Lower lobe of right lung (tissue), 2 donors: ENCODE measurements around the gene SIGLEC7. TPM values are rescaled to one million over a fixed set of nuclear protein-coding genes. Genes with fewer than 3 reads are reported as not detected.

ENCODE experiments used
- ATAC-seq, 2 donors: fragments of 200-7000 bp; cut with Tn5 transposase; one replicate each; pipeline ENCODE4 v1.9.1; 2020 to 2022; ENCODE audit warnings: mild to moderate bottlenecking in 2 of 2, moderate library complexity in 2 of 2
- DNase-seq: peaks from one replicate; pipeline ENCODE4 v3.0.0-alpha.2; 2020
- H3K27ac ChIP-seq: fragments of 200-600 bp; one replicate; pipeline ENCODE4 v1.8.0; 2022
- H3K27me3 ChIP-seq: fragments of 200-600 bp; one replicate; pipeline ENCODE4 v1.8.0; 2022; ENCODE audit warnings: low read depth
- H3K36me3 ChIP-seq: fragments of 200-600 bp; one replicate; pipeline ENCODE4 v1.8.0; 2022; ENCODE audit warnings: mild to moderate bottlenecking
- H3K4me1 ChIP-seq: fragments of 200-600 bp; one replicate; pipeline ENCODE4 v1.8.0; 2022
- H3K4me3 ChIP-seq: fragments of 200-600 bp; one replicate; pipeline ENCODE4 v1.8.0; 2022; ENCODE audit warnings: mild to moderate bottlenecking
- H3K9me3 ChIP-seq: fragments of 200-600 bp; one replicate; pipeline ENCODE4 v1.8.0; 2022
- intact Hi-C: fragments of 100-400 bp; cut with DNase I; formaldehyde crosslinking; loops from one replicate; pipeline ENCODE4 v1.11.0; 2022
- total RNA-seq: library from RNA; stranded (reverse); fragmentation: NEBNext Ultra II Directional; extraction: Animal tissue kit (Norgen Biotek cat#: 25700); gene quantifications from one replicate; pipeline ENCODE4 v1.2.1, GENCODE V29; 2021
- TF ChIP-seq, protein P1 (sequence below): fragments of 200-600 bp; IDR thresholded peaks from one replicate; pipeline ENCODE4 v1.8.0; 2022; ENCODE audit warnings: antibody characterized with exemption, mild to moderate bottlenecking
- donor health status: DM: no; HTN: yes; CAD: no; lungs with severe emphysema.

The SIGLEC7 gene
- total RNA-seq, 1 donor from 2014 or later: 10.0 TPM

DNA sequence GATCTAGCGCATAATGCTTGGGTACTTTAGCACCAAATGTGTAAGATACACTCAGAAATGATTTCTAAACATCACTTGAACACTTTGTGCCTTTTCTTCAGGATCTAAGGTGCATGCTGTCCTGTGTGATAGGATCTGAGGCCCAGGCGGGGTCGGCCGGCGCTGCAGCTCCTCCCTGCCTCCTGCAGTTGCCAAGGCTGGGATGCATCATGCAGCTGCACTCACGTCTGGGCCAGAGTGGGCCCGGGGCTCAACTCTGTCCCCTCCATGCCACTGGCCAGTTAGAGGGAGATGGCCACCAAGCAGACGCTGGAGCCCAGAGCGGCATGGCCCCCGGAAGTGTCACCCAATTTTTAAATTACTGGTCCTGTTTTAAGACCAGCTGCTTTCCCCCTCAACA lies 53.5 kb downstream of the SIGLEC7 start:
- DNase-seq: no peak
- intact Hi-C loops: no loop called here
- no peak for ATAC-seq
- Histone ChIP-seq H3K4me1 (no peaks in the 10 kb centered on the region), H3K9me3 (no peaks in the 10 kb centered on the region), H3K36me3 (no peaks in the 10 kb centered on the region), H3K27ac (no peak overlapping the region), H3K4me3 (no peak overlapping the region), H3K27me3 (peaks cover 17% of the 10 kb centered on the region)
- TF ChIP-seq, protein P1, sequence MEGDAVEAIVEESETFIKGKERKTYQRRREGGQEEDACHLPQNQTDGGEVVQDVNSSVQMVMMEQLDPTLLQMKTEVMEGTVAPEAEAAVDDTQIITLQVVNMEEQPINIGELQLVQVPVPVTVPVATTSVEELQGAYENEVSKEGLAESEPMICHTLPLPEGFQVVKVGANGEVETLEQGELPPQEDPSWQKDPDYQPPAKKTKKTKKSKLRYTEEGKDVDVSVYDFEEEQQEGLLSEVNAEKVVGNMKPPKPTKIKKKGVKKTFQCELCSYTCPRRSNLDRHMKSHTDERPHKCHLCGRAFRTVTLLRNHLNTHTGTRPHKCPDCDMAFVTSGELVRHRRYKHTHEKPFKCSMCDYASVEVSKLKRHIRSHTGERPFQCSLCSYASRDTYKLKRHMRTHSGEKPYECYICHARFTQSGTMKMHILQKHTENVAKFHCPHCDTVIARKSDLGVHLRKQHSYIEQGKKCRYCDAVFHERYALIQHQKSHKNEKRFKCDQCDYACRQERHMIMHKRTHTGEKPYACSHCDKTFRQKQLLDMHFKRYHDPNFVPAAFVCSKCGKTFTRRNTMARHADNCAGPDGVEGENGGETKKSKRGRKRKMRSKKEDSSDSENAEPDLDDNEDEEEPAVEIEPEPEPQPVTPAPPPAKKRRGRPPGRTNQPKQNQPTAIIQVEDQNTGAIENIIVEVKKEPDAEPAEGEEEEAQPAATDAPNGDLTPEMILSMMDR: no peak

DNA sequence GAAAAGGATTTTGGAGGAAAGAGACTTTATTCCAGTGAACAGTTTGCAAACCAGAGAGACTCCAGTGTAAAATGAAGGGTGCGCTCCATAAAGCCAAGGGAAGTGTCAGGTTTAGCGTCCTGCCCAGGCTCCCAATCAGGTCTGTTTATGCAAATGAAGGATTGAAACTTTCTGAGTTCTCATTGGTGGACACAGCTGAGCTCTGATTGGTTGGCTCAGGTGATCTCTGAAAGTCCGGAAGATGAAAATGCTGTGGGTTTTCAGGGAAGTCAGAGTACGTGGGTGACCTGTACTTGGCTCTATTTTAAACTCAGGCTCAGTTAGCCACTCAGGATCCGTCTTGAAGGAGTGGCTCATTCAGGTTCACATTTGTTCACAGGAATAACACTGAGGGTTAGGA lies 54.1 kb downstream of the SIGLEC7 start:
- H3K36me3 ChIP-seq: no peaks in the 10 kb centered on the region
- no peak for ATAC-seq
- no peak for DNase-seq
- no peaks in the 10 kb centered on the region for H3K4me1 ChIP-seq
- H3K9me3 ChIP-seq: no peaks in the 10 kb centered on the region
- no peak overlapping the region for H3K27ac ChIP-seq
- TF ChIP-seq, protein P1: no peak
- intact Hi-C loops: no loop called here
- H3K27me3 ChIP-seq: peaks cover 20% of the 10 kb centered on the region
- H3K4me3 ChIP-seq: no peak overlapping the region

DNA sequence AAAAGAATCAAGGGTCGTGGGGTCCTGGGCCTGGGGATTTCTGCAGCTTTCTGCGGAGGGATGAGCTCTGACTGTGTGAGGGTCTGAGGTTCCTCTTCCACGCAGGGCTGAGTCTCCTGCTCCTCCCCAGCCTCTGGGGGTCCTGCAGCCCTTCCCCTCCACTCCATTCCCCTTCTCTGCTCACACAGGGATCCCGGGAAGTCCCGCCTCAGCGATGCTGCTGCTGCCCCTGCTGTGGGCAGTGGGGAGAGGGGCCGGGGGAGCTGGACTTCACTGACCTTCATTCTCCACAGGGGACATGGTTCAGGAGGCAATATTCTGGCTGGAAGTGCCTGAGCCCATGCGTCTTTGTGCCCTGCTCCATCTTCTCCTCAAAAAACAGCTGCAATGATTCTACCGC lies 56.5 kb downstream of the SIGLEC7 start:
- H3K9me3 ChIP-seq: no peaks in the 10 kb centered on the region
- no peaks in the 10 kb centered on the region for H3K36me3 ChIP-seq
- TF ChIP-seq, protein P1: no peak
- no peak overlapping the region for H3K4me3 ChIP-seq
- H3K27ac ChIP-seq: no peak overlapping the region
- ATAC-seq: no peak
- no peaks in the 10 kb centered on the region for H3K4me1 ChIP-seq
- peaks cover 23% of the 10 kb centered on the region for H3K27me3 ChIP-seq
- intact Hi-C loops: no loop called here
- DNase-seq: no peak

DNA sequence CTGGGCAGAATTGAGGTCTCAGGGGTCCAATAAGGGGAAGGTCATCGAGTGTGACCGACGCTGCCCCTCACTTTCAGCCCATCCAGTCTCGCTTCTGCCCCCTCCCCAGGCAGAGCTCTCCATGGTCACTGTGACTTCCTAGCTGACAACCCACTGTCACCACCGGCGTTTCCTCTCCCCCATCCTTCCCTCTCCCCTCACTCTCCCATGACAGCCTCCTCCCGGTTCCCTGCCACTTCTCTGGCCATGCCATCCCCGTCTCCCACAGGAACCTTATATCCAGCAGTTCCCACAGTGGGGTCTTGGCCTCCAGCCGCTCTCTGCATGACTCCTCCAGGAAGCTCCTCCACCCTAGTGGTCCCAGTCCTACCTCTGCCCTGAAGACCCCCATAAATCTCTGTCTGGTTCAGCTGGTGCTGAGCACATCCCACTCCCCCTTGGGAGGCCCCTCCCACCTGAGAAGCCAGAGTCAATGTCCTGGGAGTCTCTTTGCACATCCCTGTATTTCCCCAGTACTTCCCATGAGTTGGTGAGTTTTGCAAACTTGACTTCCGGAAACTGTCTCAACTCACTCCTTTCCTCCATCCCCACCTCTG lies 58.1 kb downstream of the SIGLEC7 start:
- no peak for DNase-seq
- H3K36me3 ChIP-seq: no peaks in the 10 kb centered on the region
- H3K27me3 ChIP-seq: peaks cover 23% of the 10 kb centered on the region
- H3K4me3 ChIP-seq: no peak overlapping the region
- no peaks in the 10 kb centered on the region for H3K9me3 ChIP-seq
- TF ChIP-seq, protein P1: no peak
- intact Hi-C loops: no loop called here
- H3K27ac ChIP-seq: no peak overlapping the region
- H3K4me1 ChIP-seq: no peaks in the 10 kb centered on the region
- no peak for ATAC-seq

DNA sequence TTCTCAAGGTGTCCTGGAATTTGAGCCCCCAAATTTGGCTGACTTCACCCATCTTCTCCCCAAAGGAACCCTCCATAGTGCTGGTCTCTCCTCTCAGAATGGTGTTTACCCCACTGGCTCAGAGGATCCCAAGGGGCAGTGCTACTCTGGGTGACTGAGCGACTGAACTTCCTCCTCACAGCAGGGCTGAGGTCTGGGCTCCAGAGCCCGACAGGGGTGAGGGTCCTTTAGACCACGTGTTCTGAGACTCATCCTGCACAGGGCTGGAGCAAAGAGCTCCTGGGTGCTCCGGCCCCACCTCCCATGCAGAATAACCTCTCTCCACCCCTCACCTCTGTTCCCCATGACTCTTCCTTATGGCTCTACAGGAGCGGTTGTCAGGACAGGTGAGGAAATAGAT lies 59.6 kb downstream of the SIGLEC7 start:
- TF ChIP-seq, protein P1: no peak
- H3K27ac ChIP-seq: no peak overlapping the region
- DNase-seq (no peak), ATAC-seq (no peak)
- H3K9me3 ChIP-seq: no peaks in the 10 kb centered on the region
- H3K4me1 ChIP-seq: no peaks in the 10 kb centered on the region
- no peak overlapping the region for H3K4me3 ChIP-seq
- H3K27me3 ChIP-seq: peaks cover 23% of the 10 kb centered on the region
- no peaks in the 10 kb centered on the region for H3K36me3 ChIP-seq
- intact Hi-C loops: no loop called here

Other genes with a start within 250 kb of the SIGLEC7 start
- not detected for gene KLK4, start 230.9 kb upstream of the SIGLEC7 start, total RNA-seq
- not detected for gene KLK5, start 189.3 kb upstream of the SIGLEC7 start, total RNA-seq
- not detected for gene KLK6, start 172.7 kb upstream of the SIGLEC7 start, total RNA-seq
- gene KLK7, start 158.4 kb upstream of the SIGLEC7 start, total RNA-seq: not detected
- gene KLK8, start 140.7 kb upstream of the SIGLEC7 start, total RNA-seq: not detected
- 5.7 TPM for gene KLK10, start 122.6 kb upstream of the SIGLEC7 start, total RNA-seq
- 11.2 TPM for gene KLK11, start 115.7 kb upstream of the SIGLEC7 start, total RNA-seq
- 1.9 TPM for gene KLK12, start 107.3 kb upstream of the SIGLEC7 start, total RNA-seq
- gene KLK13, start 77.2 kb upstream of the SIGLEC7 start, total RNA-seq: 0.56 TPM
- 0.89 TPM for gene KLK14, start 59.4 kb upstream of the SIGLEC7 start, total RNA-seq
- gene CTU1, start 33.9 kb upstream of the SIGLEC7 start, total RNA-seq: 8.3 TPM
- gene SIGLEC9, start 17.4 kb upstream of the SIGLEC7 start, total RNA-seq: 24.8 TPM
- 32.0 TPM for gene CD33, start 82.8 kb downstream of the SIGLEC7 start, total RNA-seq
- gene SIGLECL1, start 108.8 kb downstream of the SIGLEC7 start, total RNA-seq: not detected
- not detected for gene IGLON5, start 169.3 kb downstream of the SIGLEC7 start, total RNA-seq
- gene VSIG10L, start 199.8 kb downstream of the SIGLEC7 start, total RNA-seq: 3.2 TPM
- 59.8 TPM for gene ETFB, start 224.1 kb downstream of the SIGLEC7 start, total RNA-seq
- 1.9 TPM for gene CLDND2, start 226.7 kb downstream of the SIGLEC7 start, total RNA-seq
- 31.7 TPM for gene NKG7, start 230.4 kb downstream of the SIGLEC7 start, total RNA-seq
- not detected for gene LIM2, start 245.7 kb downstream of the SIGLEC7 start, total RNA-seq
- not detected for gene C19orf84, start 248.3 kb downstream of the SIGLEC7 start, total RNA-seq